A673 (cell line): ENCODE measurements around the gene CDCP2. TPM values are rescaled to one million over a fixed set of nuclear protein-coding genes. Genes with fewer than 3 reads are reported as not detected.

Experiments
- BruUV-seq: library from RNA; stranded (reverse); fragments of 400-500 nt; replicated peaks from 2 replicates; lab custom pipeline; 2021; lab: Mats Ljungman, UMichigan
- CTCF ChIA-PET: fragments of 300-600 bp; sonication (Branson Sonifier 250); formaldehyde crosslinking; loops from one replicate; lab custom pipeline; 2022; ENCODE audit warnings: antibody characterized with exemption; lab: Charles Lee
- POLR2A ChIA-PET: fragments of 300-600 bp; sonication (Branson Sonifier 250); formaldehyde crosslinking; loops from one replicate; lab custom pipeline; 2022; ENCODE audit warnings: antibody characterized with exemption; ENCODE audit not compliant: low non-redundant PET; lab: Charles Lee
- DNase-seq: peaks from one replicate; pipeline ENCODE4 v3.0.0-alpha.2; 2015; ENCODE audit warnings: low spot score
- H3K27ac ChIP-seq: fragments of 200-600 bp; sonication (generic); 2 replicates; pipeline ENCODE4 v1.5.1; 2016; ENCODE audit warnings: mixed run types, low read depth, mild to moderate bottlenecking, mixed read lengths, antibody characterized with exemption, low read length; ENCODE audit not compliant: poor library complexity, severe bottlenecking
- H3K27me3 ChIP-seq: fragments of 200-600 bp; sonication (generic); replicated peaks from 2 replicates; pipeline ENCODE4 v1.6.1; 2017; ENCODE audit warnings: mixed run types, low read depth, mild to moderate bottlenecking, mixed read lengths, antibody characterized with exemption, low read length; ENCODE audit not compliant: insufficient read depth, poor library complexity
- H3K36me3 ChIP-seq: fragments of 200-600 bp; sonication (generic); 2 replicates; pipeline ENCODE4 v1.6.1; 2016; ENCODE audit warnings: mixed run types, mild to moderate bottlenecking, mixed read lengths, antibody characterized with exemption, low read length; ENCODE audit not compliant: insufficient read depth, poor library complexity, severe bottlenecking
- H3K4me1 ChIP-seq: fragments of 200-600 bp; sonication (generic); 2 replicates; pipeline ENCODE4 v1.6.1; 2017; ENCODE audit warnings: mixed run types, mild to moderate bottlenecking, mixed read lengths, antibody characterized with exemption, low read length; ENCODE audit not compliant: insufficient read depth, poor library complexity, severe bottlenecking
- H3K4me3 ChIP-seq: fragments of 200-600 bp; sonication (generic); 2 replicates; pipeline ENCODE4 v1.5.1; 2016; ENCODE audit warnings: low read depth, mixed run types, mild to moderate bottlenecking, mixed read lengths, low read length; ENCODE audit not compliant: poor library complexity, severe bottlenecking
- H3K9me3 ChIP-seq: fragments of 200-600 bp; sonication (generic); 2 replicates; pipeline ENCODE4 v1.6.1; 2016; ENCODE audit warnings: mixed run types, low read depth, mild to moderate bottlenecking, mixed read lengths, antibody characterized with exemption, low read length; ENCODE audit not compliant: poor library complexity, severe bottlenecking
- CTCF ChIP-seq: fragments of 300-800, 200-600 bp; sonication (generic); conservative IDR thresholded peaks from 2 replicates; pipeline ENCODE4 v1.5.1; 2017; ENCODE audit warnings: low read depth, mild to moderate bottlenecking, antibody characterized with exemption, low read length, moderate library complexity, mixed read lengths
- EZH2 ChIP-seq: fragments of 200-600 bp; sonication (generic); IDR thresholded peaks from 2 replicates; pipeline ENCODE4 v1.6.1; 2017; ENCODE audit warnings: borderline replicate concordance, low read depth, mild to moderate bottlenecking, mixed read lengths, antibody characterized with exemption, low read length; ENCODE audit not compliant: poor library complexity, severe bottlenecking
- intact Hi-C: fragments of 100-400 bp; cut with micrococcal nuclease; formaldehyde crosslinking; loops from one replicate; pipeline ENCODE4 v1.10.0; 2022; ENCODE audit not compliant: unreplicated experiment
- total RNA-seq: library from RNA; stranded (reverse); gene quantifications from 2 replicates; pipeline ENCODE4 v1.2.3, GENCODE V29; 2021

The CDCP2 gene
- total RNA-seq, 1 experiment from 2014 or later: not detected

GRCh38 chr1:54111624-54112023 is 41.2 kb downstream of the CDCP2 start:
- Histone ChIP-seq H3K36me3 (no peaks in the 10 kb centered on the region), H3K27me3 (no peaks in the 10 kb centered on the region), H3K4me1 (no peaks in the 10 kb centered on the region), H3K4me3 (no peak overlapping the region), H3K9me3 (no peaks in the 10 kb centered on the region), H3K27ac (no peak overlapping the region)
- CTCF ChIA-PET: no interaction called here
- no peak for DNase-seq
- POLR2A ChIA-PET: no interaction called here
- BruUV-seq: no TSS peak
- intact Hi-C loops: no loop called here
- TF ChIP-seq CTCF (no peak), EZH2 (no peak)

DNA sequence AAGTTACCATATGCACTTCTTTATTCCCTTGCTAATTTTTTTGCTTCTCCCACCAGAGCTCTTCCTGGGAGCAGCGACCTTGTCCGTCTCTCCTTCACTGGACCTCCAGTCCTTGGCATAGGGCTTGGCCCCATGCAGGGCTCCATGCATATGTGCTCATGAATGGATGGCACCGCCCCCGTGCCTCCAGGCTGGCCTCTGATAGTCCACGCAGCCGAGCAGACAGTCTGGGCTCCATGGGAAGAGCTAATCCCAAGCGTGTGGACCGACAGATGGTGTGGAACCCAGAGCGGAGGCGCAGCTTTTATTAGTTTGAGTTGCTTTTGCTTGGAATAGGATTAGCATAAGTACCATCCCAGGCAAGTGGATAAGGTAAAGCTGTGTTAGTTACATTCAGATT is 41.8 kb downstream of the CDCP2 start:
- ChIA-PET CTCF (no interaction called here), POLR2A (no interaction called here)
- TF ChIP-seq EZH2 (no peak), CTCF (no peak)

DNA sequence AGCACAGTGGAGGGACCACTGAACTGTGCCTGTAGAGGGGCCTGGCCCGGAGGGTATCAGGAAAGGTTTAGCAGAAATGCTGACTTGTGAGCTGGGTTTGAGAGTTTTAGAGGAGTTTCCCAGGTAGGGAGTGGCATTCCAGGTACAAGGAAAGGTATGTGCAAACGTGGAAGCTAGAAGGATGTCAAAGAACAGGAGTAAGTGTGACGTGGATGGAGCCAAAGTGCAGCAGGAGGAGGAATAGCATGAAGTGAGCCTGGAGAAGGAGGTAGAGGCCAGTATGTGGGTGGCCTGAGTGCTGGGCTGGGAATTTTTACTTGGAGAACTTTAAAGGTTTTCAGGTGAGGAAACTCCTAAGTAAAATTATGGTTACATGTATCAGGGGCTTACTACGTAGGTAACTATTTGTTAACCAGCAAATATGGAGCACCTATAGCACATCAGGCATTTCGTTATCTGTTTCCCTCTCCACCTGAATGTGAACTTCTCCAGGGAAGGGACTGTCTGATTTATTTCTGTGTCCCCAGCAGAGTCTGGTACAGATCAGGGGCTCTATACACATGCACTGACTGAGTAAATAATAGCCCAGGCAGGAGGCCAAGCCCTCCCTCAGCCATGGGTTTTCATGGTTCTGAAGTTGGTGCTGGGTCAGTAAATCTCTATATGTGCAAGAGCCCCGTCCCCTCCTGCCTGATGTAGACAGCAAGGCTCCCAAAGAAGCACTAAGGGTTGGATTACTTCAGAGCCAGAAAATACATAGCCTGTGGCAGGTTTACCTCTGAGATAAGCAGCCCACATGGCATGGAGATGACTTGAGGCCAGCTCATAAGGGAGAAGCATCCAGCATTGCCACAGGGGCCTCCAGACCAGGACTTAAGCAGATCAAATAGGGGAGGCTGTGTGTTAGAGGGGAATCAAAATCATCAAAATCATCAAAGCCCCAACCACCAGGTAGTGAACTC is 43.4 kb downstream of the CDCP2 start:
- Histone ChIP-seq H3K27ac (no peak overlapping the region), H3K4me1 (no peaks in the 10 kb centered on the region), H3K4me3 (no peak overlapping the region), H3K36me3 (no peaks in the 10 kb centered on the region), H3K9me3 (no peaks in the 10 kb centered on the region), H3K27me3 (no peaks in the 10 kb centered on the region)
- CTCF ChIA-PET: no interaction called here
- no TSS peak for BruUV-seq
- intact Hi-C loops: no loop called here
- no peak for TF ChIP-seq EZH2
- no peak for TF ChIP-seq CTCF
- DNase-seq: no peak
- POLR2A ChIA-PET: no interaction called here

More for the DNA sequence above, 41.8 kb downstream of the CDCP2 start:
- H3K36me3 ChIP-seq: no peaks in the 10 kb centered on the region
- intact Hi-C loops: no loop called here
- H3K4me3 ChIP-seq: no peak overlapping the region
- no peak for DNase-seq
- H3K27me3 ChIP-seq: no peaks in the 10 kb centered on the region
- no peaks in the 10 kb centered on the region for H3K4me1 ChIP-seq
- BruUV-seq: no TSS peak
- no peak overlapping the region for H3K27ac ChIP-seq
- no peaks in the 10 kb centered on the region for H3K9me3 ChIP-seq
